Kidney (tissue), 14 donors: ENCODE measurements around the gene SLC9B1. TPM values are rescaled to one million over a fixed set of nuclear protein-coding genes. Genes with fewer than 3 reads are reported as not detected.
"Not testable (repeated sequence)": the region's sequence is repeated elsewhere in the genome, so short reads cannot be mapped to it uniquely, and the experiment has no call there.

Experiments
- DNase-seq, 5 donors: peaks; one replicate each; pipeline ENCODE4 v3.0.0-alpha.2; 2013 to 2020
- FAIRE-seq: peaks from 2 replicates; lab custom pipeline; 2012; peaks lifted over from hg19 to GRCh38; lab: Jason Lieb, UNC
- H3K27ac ChIP-seq, 2 donors: one replicate each; pipeline ENCODE4 v1.7.0; 2013; ENCODE audit warnings: low read depth in 2 of 2, low read length in 2 of 2, inconsistent platforms in 1 of 2
- H3K27me3 ChIP-seq: one replicate; pipeline ENCODE4 v1.7.1; 2013; ENCODE audit warnings: low read length, inconsistent platforms; ENCODE audit not compliant: control insufficient read depth, insufficient read depth
- H3K36me3 ChIP-seq, 3 donors: one replicate each; pipeline versions ENCODE4 v1.7.0 to v1.7.1; 2013; ENCODE audit warnings: low read length in 3 of 3, control low read depth in 1 of 3, inconsistent platforms in 1 of 3; ENCODE audit not compliant: insufficient read depth in 3 of 3, control insufficient read depth in 2 of 3
- H3K4me1 ChIP-seq, 3 donors: one replicate each; pipeline versions ENCODE4 v1.7.0 to v1.7.1; 2013; ENCODE audit warnings: low read length in 3 of 3, inconsistent platforms in 1 of 3, low read depth in 1 of 3; ENCODE audit not compliant: control insufficient read depth in 2 of 3, insufficient read depth in 2 of 3
- H3K4me3 ChIP-seq, 3 donors: one replicate each; pipeline versions ENCODE4 v1.7.0 to v1.8.1; 2013; ENCODE audit warnings: low read length in 3 of 3, control low read depth in 1 of 3, inconsistent platforms in 1 of 3
- H3K9ac ChIP-seq, 3 donors: one replicate each; pipeline versions ENCODE4 v1.7.0 to v1.7.1; 2013; ENCODE audit warnings: low read length in 3 of 3, control low read depth in 1 of 3, inconsistent platforms in 1 of 3
- H3K9me3 ChIP-seq, 3 donors: one replicate each; pipeline versions ENCODE4 v1.7.0 to v1.7.1; 2013; ENCODE audit warnings: low read length in 3 of 3, control low read depth in 1 of 3, inconsistent platforms in 1 of 3; ENCODE audit not compliant: control insufficient read depth in 2 of 3, insufficient read depth in 1 of 3
- CTCF ChIP-seq: IDR thresholded peaks from 3 replicates; pipeline ENCODE4 v1.5.1; 2012; ENCODE audit warnings: mild to moderate bottlenecking, moderate library complexity, borderline replicate concordance; ENCODE audit not compliant: insufficient read depth; ENCODE audit errors: extremely low read depth
- intact Hi-C: fragments of 100-400 bp; cut with DNase I; formaldehyde crosslinking; loops from one replicate; pipeline ENCODE4 v1.11.1; 2022
- polyA plus RNA-seq: library from polyadenylated mRNA; stranded (reverse); fragments of 350-450 nt; fragmentation: Illumina TruSeq; extraction: RNeasy Lipid Tissue Mini Kit (QIAGEN cat#74804); gene quantifications from one replicate; pipeline ENCODE4 v1.2.3, GENCODE V29; 2014; ENCODE audit warnings: low read depth, low replicate concordance; ENCODE audit not compliant: insufficient read depth
- total RNA-seq: library from RNA; stranded (reverse); fragmentation: NEBNext Ultra II Directional; extraction: Animal tissue kit (Norgen Biotek cat#: 25700); gene quantifications from one replicate; pipeline ENCODE4 v1.2.1, GENCODE V29; 2021
- donor health status: control.
- donor health status: control.
- donor health status: control.
- donor health status: control.
- donor health status: control.
- donor health status: DM: yes; HTN: yes; CAD: no.
- donor health status: Normal renal cell carcinoma (clear cell type).

The SLC9B1 gene
- total and polyA plus RNA-seq, 2 donors from 2014 or later = 0.52 to 1.8 TPM

- Histone ChIP-seq H3K4me3 (no peak overlapping the region), H3K9me3 (no peaks in the 10 kb centered on the region), H3K4me1 (no peaks in the 10 kb centered on the region), H3K9ac (no peak overlapping the region), H3K36me3 (no peaks in the 10 kb centered on the region), H3K27me3 (no peaks in the 10 kb centered on the region), H3K27ac (no peak overlapping the region)
- TF ChIP-seq CTCF = no peak
- DNase-seq (peak in 1 of 5 donors; percentile 24), FAIRE-seq (no peak)
- intact Hi-C loops = no loop called here
Observed at GRCh38 chr4:103002551-103002950, 17.0 kb downstream of the SLC9B1 start.

GRCh38 chr4:102994803-102995202 is 24.7 kb downstream of the SLC9B1 start:
- no peaks in the 10 kb centered on the region for H3K9me3 ChIP-seq
- no peak overlapping the region for H3K27ac ChIP-seq
- no peak overlapping the region for H3K4me3 ChIP-seq
- H3K36me3 ChIP-seq = no peaks in the 10 kb centered on the region
- no peak for TF ChIP-seq CTCF
- no peaks in the 10 kb centered on the region for H3K27me3 ChIP-seq
- intact Hi-C loops = no loop called here
- no peak overlapping the region for H3K9ac ChIP-seq
- no peaks in the 10 kb centered on the region for H3K4me1 ChIP-seq
- FAIRE-seq (no peak), DNase-seq (no peak)

- H3K9ac ChIP-seq, DNase-seq, H3K9me3 ChIP-seq, H3K36me3 ChIP-seq, H3K4me3 ChIP-seq, intact Hi-C loops, FAIRE-seq, H3K4me1 ChIP-seq, H3K27ac ChIP-seq, H3K27me3 ChIP-seq: not testable (repeated sequence)
Observed at GRCh38 chr4:102993985-102994384, 25.5 kb downstream of the SLC9B1 start.

- Histone ChIP-seq H3K9me3 (no peaks in the 10 kb centered on the region), H3K27ac (no peak overlapping the region), H3K9ac (no peak overlapping the region), H3K36me3 (no peaks in the 10 kb centered on the region), H3K4me3 (no peak overlapping the region), H3K4me1 (no peaks in the 10 kb centered on the region), H3K27me3 (no peaks in the 10 kb centered on the region)
- DNase-seq = no peak
- intact Hi-C loops = no loop called here
- no peak for FAIRE-seq
- TF ChIP-seq CTCF = no peak
Observed at GRCh38 chr4:102988429-102989020, 31.0 kb downstream of the SLC9B1 start.
